Stimulated activated CD8-positive, alpha-beta memory T cell treated with anti-CD3 and anti-CD28 coated beads, Interleukin-12 subunit alpha, Interleukin-12 subunit beta, amount 100 ng/mL, for 1 hour (primary cell): Measurements from ENCODE around the gene ADARB2.

Experiments
- DNase-seq: peaks from one replicate; pipeline ENCODE4 v3.0.0-alpha.2; 2020; ENCODE audit warnings: low read depth

Gene ADARB2

DNA sequence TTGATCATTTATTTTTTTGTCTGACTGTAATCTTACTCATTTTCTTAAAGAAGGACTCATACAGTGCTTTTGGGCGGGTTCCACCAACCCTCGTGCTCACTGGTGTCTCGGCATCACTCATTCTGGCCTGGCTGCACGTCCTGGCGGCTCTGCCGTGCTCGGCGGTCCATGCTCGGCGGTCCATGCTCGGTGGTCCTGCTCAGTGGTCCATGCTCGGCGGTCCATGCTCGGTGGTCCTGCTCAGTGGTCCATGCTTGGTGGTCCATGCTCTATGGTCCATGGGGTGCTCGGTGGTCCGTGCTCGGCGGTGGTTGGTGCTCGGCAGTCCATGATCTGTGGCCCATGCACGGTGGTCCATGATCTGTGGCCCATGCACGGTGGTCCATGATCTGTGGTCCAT lies 608.7 kb downstream of the ADARB2 start:
- no peak for DNase-seq

- no peak for DNase-seq
These were observed 609.2 kb downstream of the ADARB2 start for GRCh38 chr10:1128115-1128514.

DNA sequence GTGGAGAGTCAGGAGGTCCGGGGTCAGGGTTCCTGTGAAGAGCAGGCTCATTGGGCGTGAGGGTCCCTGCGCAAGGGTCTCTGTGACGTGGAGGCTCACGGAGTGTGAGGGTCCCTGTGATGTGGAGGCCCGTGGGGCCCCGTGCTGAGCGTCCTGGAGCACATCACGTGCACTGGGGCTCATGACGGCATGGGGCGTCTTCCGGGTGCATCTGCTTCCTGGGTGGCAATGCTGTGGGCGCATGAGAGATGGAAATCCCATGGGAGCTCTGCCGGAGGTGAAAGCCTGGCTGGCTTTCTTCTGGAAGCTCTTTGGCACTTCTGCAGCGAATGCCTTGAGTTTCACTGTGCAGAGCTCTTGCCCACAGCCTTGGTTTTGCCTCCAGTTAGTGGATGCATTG lies 609.7 kb downstream of the ADARB2 start:
- DNase-seq = no peak
